C4-2B (cell line): ENCODE results near the gene KRT80.
"Not testable (repeated sequence)": the region's sequence is repeated elsewhere in the genome, so short reads cannot be mapped to it uniquely, and the experiment has no call there.

Source experiments
- H3K27ac ChIP-seq: fragments of 450-650 bp; 2 replicates; pipeline ENCODE4 v1.5.1; 2017
- CTCF ChIP-seq: fragments of 450-650 bp; conservative IDR thresholded peaks from 2 replicates; pipeline ENCODE4 v1.5.1; 2017; ENCODE audit warnings: mild to moderate bottlenecking
- ZFX ChIP-seq: fragments of 450-650 bp; IDR thresholded peaks from 2 replicates; pipeline ENCODE4 v1.6.1; 2017

Gene KRT80

GRCh38 chr12:52191841-52192791 is at the start of gene KRT80:
Gene KRT80, minus strand, starts transcription at chr12:52192014. Its CDS starts 112 bp downstream, at chr12:52191902.
- peak within 1 kb of the TSS; percentile 61 for H3K27ac ChIP-seq
- TF ChIP-seq ZFX, result no peak
- TF ChIP-seq CTCF, result no peak

DNA sequence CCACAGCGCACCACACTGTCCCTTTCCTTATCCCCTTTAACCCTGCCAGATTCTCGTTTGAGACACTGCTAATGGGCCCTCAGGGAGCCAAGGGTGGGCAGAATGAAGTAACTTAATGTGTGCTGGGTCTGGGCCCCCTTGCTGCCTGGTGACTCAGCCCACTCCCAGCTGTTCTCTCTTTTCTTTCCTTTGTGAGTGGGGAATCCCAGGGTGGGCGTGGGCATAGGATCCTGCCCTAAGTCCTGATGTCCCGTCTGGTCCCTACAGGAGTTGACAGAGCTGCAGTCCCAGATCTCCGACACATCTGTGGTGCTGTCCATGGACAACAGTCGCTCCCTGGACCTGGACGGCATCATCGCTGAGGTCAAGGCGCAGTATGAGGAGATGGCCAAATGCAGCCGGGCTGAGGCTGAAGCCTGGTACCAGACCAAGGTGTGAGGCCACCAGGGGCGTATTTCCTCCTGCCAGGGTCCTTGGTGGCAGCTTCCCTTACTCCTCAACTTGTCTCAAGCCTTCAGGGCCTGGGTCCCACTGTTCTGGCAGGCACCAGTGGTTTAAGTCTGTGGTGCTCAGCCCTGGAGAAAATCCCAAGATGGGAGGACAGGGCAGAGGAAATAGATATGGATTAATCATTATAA is 49.5 kb upstream of the KRT80 start:
- H3K27ac ChIP-seq, result no peak overlapping the region

DNA sequence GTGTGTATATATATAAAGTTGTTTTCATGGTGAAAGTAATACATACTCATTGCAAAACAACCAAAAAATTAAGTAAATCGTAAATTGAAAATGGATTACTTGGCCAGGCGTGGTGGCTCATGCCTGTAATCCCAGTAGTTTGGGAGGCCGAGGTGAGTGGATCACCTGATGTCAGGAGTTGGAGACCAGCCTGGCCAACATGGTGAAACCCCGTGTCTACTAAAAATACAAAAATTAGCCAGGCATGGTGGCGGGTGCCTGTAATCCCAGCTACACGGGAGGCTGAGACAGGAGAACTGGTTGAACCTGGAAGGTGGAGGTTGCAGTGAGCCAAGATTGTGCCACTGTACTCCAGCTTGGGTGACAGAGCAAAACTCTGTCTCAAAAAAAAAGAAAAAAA is 48.4 kb upstream of the KRT80 start:
- not testable (repeated sequence) for H3K27ac ChIP-seq

More for the DNA sequence above, 49.5 kb upstream of the KRT80 start:
- TF ChIP-seq ZFX, result no peak
- TF ChIP-seq CTCF, result no peak

GRCh38 chr12:52239767-52240166 is 48.0 kb upstream of the KRT80 start:
- no peak overlapping the region for H3K27ac ChIP-seq
- TF ChIP-seq CTCF, result no peak
- TF ChIP-seq ZFX, result no peak

GRCh38 chr12:52238916-52239646 is 47.3 kb upstream of the KRT80 start:
- TF ChIP-seq CTCF (no peak), ZFX (no peak)

GRCh38 chr12:52238207-52238840 is 46.5 kb upstream of the KRT80 start:
- TF ChIP-seq CTCF (no peak), ZFX (no peak)
- no peak overlapping the region for H3K27ac ChIP-seq

More at GRCh38 chr12:52238916-52239646, 47.3 kb upstream of the KRT80 start:
- no peak overlapping the region for H3K27ac ChIP-seq

DNA sequence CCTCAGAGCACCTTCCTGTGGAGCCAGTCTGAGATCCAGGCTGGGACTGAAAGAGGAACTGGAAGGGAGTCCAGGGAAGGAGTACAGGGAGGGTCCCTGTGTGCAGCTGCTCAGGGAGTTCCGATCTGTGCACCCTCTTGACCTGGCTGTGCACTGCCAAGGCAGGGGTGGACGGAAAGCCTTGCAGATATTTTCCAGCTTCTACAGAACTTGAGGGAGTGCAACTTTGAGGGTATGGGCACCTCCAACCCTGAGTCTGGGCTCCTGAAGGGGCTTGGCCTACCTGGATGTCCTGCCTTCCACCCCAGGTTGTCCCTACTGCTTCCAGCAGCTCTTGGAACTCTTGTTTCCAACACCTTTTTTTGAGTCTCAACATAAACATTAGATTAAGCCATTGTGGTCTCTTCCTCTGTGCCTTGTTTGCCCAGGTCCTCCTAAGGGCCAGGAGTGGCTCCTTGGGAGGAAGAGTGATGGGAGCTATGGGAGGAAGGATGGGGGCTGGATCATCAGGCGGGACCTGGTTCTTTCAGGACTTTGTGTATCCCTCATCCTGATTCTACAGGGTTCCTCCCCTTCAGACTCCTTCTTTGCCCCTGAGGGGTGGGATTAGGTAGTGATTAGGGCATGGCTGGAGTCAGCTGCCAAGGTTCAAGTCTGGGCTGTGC is 44.7 kb upstream of the KRT80 start:
- no peak overlapping the region for H3K27ac ChIP-seq
- no peak for TF ChIP-seq CTCF
